Measurements from ENCODE around the gene JARID2. TPM values are rescaled to one million over a fixed set of nuclear protein-coding genes. Genes with fewer than 3 reads are reported as not detected.

JARID2 gene
- total and polyA plus RNA-seq, 9 of the 15 experiments (the other 6 are each of a cell fraction or from before 2014, with no cell fraction given): 5.0 to 29.0 (median 15.6) TPM

- TF ChIP-seq KLF6 (CRISPR knock-in tag; IDR thresholded peaks at IDR 0.05; ENCODE audit: borderline replicate concordance) (0 out of 2 replicates have a peak, but pooled peaks have one; percentile 76), THRAP3 (IDR thresholded peaks at IDR 0.05; ENCODE audit: borderline replicate concordance) (no peak), YBX1 (IDR thresholded peaks at IDR 0.05) (no peak), ZFX (CRISPR knock-in tag; IDR thresholded peaks at IDR 0.05) (no peak), ARID3B (CRISPR knock-in tag; IDR thresholded peaks at IDR 0.05; ENCODE audit: borderline replicate concordance) (no peak), RBBP5 (IDR thresholded peaks at IDR 0.05; ENCODE audit: borderline replicate concordance, insufficient read depth, low read length, poor library complexity, severe bottlenecking) (no peak), ELK1 (CRISPR knock-in tag; IDR thresholded peaks at IDR 0.05) (no peak), ARID3A (IDR thresholded peaks at IDR 0.05; ENCODE audit: borderline replicate concordance, low read depth, low read length) (no peak), ZNF140 (CRISPR knock-in tag; IDR thresholded peaks at IDR 0.05) (no peak), TCF7 (IDR thresholded peaks at IDR 0.05; ENCODE audit: borderline replicate concordance) (no peak), CGGBP1 (CRISPR knock-in tag; IDR thresholded peaks at IDR 0.05) (no peak), CBX1 (IDR thresholded peaks at IDR 0.05; ENCODE audit: low read depth) (no peak), ZNF347 (CRISPR knock-in tag; IDR thresholded peaks at IDR 0.05; ENCODE audit: low read depth) (no peak), OTX1 (CRISPR knock-in tag; IDR thresholded peaks at IDR 0.05) (no peak), KAT8 (IDR thresholded peaks at IDR 0.05; ENCODE audit: low read depth) (no peak), ATF1 (CRISPR knock-in tag; IDR thresholded peaks at IDR 0.05) (no peak), ATF1 (tag; IDR thresholded peaks at IDR 0.05) (no peak), MCM3 (IDR thresholded peaks at IDR 0.05) (no peak), ZBTB2 (IDR thresholded peaks at IDR 0.05) (no peak), ZNF431 (CRISPR knock-in tag; IDR thresholded peaks at IDR 0.05) (no peak), SMAD2 (IDR thresholded peaks at IDR 0.05; ENCODE audit: low read depth, low read length) (no peak), RFX1 (IDR thresholded peaks at IDR 0.05) (no peak), RBM39 (optimal IDR thresholded peaks at IDR 0.05; ENCODE audit: low read depth, low read length) (no peak), POLR3A (IDR thresholded peaks at IDR 0.05; ENCODE audit: borderline replicate concordance, extremely low read depth, insufficient read depth, insufficient read length) (no peak), ZNF436 (CRISPR knock-in tag; IDR thresholded peaks at IDR 0.05) (no peak)
Measured at GRCh38 chr6:15561447-15562199, 315.8 kb downstream of the JARID2 start (continued).

All from K562 (cell line).